Fibroblast of pulmonary artery (primary cell): ENCODE measurements around the gene ASXL3.

Source experiments
- DNase-seq: peaks from one replicate; pipeline ENCODE4 v3.0.0-alpha.2; 2010; ENCODE audit warnings: low read depth
- H3K4me3 ChIP-seq: replicated peaks from 2 replicates; pipeline ENCODE4 v1.5.1; 2011; ENCODE audit warnings: low read depth, mild to moderate bottlenecking, control low read depth, low read length, moderate library complexity
- CTCF ChIP-seq: IDR thresholded peaks from 2 replicates; pipeline ENCODE4 v1.5.1; 2011; ENCODE audit warnings: mild to moderate bottlenecking, control low read depth, low read length, inconsistent platforms; ENCODE audit errors: missing control alignments

The ASXL3 gene

GRCh38 chr18:33596178-33596854 lies 18.3 kb downstream of the ASXL3 start:
- peak; percentile 53 for DNase-seq
- H3K4me3 ChIP-seq, result no peak overlapping the region
- TF ChIP-seq CTCF, result no peak

- H3K4me3 ChIP-seq, result no peak overlapping the region
- no peak for TF ChIP-seq CTCF
- DNase-seq, result no peak
Measured at GRCh38 chr18:33600846-33601245, 22.8 kb downstream of the ASXL3 start.

- no peak for DNase-seq
- no peak overlapping the region for H3K4me3 ChIP-seq
- no peak for TF ChIP-seq CTCF
Measured at GRCh38 chr18:33603454-33603853, 25.4 kb downstream of the ASXL3 start.

GRCh38 chr18:33605250-33605649 lies 27.2 kb downstream of the ASXL3 start:
- no peak for TF ChIP-seq CTCF
- DNase-seq, result peak; percentile 19
- no peak overlapping the region for H3K4me3 ChIP-seq

GRCh38 chr18:33606621-33607020 lies 28.6 kb downstream of the ASXL3 start:
- no peak for TF ChIP-seq CTCF
- no peak overlapping the region for H3K4me3 ChIP-seq
- DNase-seq, result no peak

GRCh38 chr18:33611525-33612135 lies 33.6 kb downstream of the ASXL3 start:
- no peak overlapping the region for H3K4me3 ChIP-seq
- no peak for TF ChIP-seq CTCF
- DNase-seq, result no peak

- DNase-seq, result no peak
- no peak overlapping the region for H3K4me3 ChIP-seq
- TF ChIP-seq CTCF, result no peak
Measured at GRCh38 chr18:33612632-33613031, 34.6 kb downstream of the ASXL3 start.
